KMS-11 (cell line): ENCODE results near the gene FSD1.

Experiments
- H2AFZ ChIP-seq: fragments of 200-600 bp; sonication (generic); 2 replicates; pipeline ENCODE4 v1.6.1; 2016; ENCODE audit warnings: antibody characterized with exemption, mixed run types, low read depth
- H3K27ac ChIP-seq: fragments of 200-600 bp; sonication (generic); 2 replicates; pipeline ENCODE4 v1.6.1; 2016; ENCODE audit warnings: mild to moderate bottlenecking, mixed run types
- H3K27me3 ChIP-seq: fragments of 200-600 bp; sonication (generic); 2 replicates; pipeline ENCODE4 v1.6.1; 2017; ENCODE audit warnings: mild to moderate bottlenecking, low read depth, mixed run types, moderate library complexity; ENCODE audit not compliant: insufficient read depth
- H3K36me3 ChIP-seq: fragments of 200-600 bp; sonication (generic); 2 replicates; pipeline ENCODE4 v1.6.1; 2017; ENCODE audit warnings: mild to moderate bottlenecking, mixed run types; ENCODE audit not compliant: insufficient read depth
- H3K4me1 ChIP-seq: fragments of 200-600 bp; sonication (generic); 2 replicates; pipeline ENCODE4 v1.6.1; 2016; ENCODE audit warnings: mild to moderate bottlenecking, low read depth, mixed run types; ENCODE audit not compliant: poor library complexity, severe bottlenecking
- H3K4me2 ChIP-seq: fragments of 200-600 bp; sonication (generic); 2 replicates; pipeline ENCODE4 v1.7.0; 2016; ENCODE audit warnings: mild to moderate bottlenecking, mixed run types
- H3K4me3 ChIP-seq: fragments of 200-600 bp; sonication (generic); IDR thresholded peaks from 2 replicates; pipeline ENCODE4 v1.6.1; 2017; ENCODE audit warnings: low read depth, low read length, mixed read lengths; ENCODE audit not compliant: insufficient read depth
- H3K79me2 ChIP-seq: fragments of 200-600 bp; sonication (generic); 2 replicates; pipeline ENCODE4 v1.6.1; 2016; ENCODE audit warnings: low read depth, mixed run types; ENCODE audit not compliant: insufficient read depth
- H3K9ac ChIP-seq: fragments of 200-600 bp; sonication (generic); 2 replicates; pipeline ENCODE4 v1.6.1; 2016; ENCODE audit warnings: mild to moderate bottlenecking, mixed run types
- H4K20me1 ChIP-seq: fragments of 200-600 bp; sonication (generic); 2 replicates; pipeline ENCODE4 v1.6.1; 2016; ENCODE audit warnings: mild to moderate bottlenecking, mixed run types; ENCODE audit not compliant: insufficient read depth
- CTCF ChIP-seq: fragments of 200-600 bp; sonication (generic); conservative IDR thresholded peaks from 2 replicates; pipeline ENCODE4 v1.6.1; 2017; ENCODE audit warnings: low read depth, mild to moderate bottlenecking, antibody characterized with exemption, low read length, moderate library complexity, mixed read lengths

FSD1 gene

GRCh38 chr19:4329858-4330257 lies 25.5 kb downstream of the FSD1 start:
- no peaks in the 10 kb centered on the region for H4K20me1 ChIP-seq
- no peaks in the 10 kb centered on the region for H3K36me3 ChIP-seq
- H3K27me3 ChIP-seq: no peaks in the 10 kb centered on the region
- no peak overlapping the region for H2AFZ ChIP-seq
- H3K9ac ChIP-seq: no peak overlapping the region
- H3K4me3 ChIP-seq: no peak overlapping the region
- no peak for TF ChIP-seq CTCF
- no peaks in the 10 kb centered on the region for H3K4me1 ChIP-seq
- H3K4me2 ChIP-seq: no peak overlapping the region
- H3K79me2 ChIP-seq: no peaks in the 10 kb centered on the region
- H3K27ac ChIP-seq: no peak overlapping the region

- H3K27ac ChIP-seq: no peak overlapping the region
- H3K4me2 ChIP-seq: no peak overlapping the region
- H3K79me2 ChIP-seq: no peaks in the 10 kb centered on the region
- no peaks in the 10 kb centered on the region for H3K36me3 ChIP-seq
- no peak for TF ChIP-seq CTCF
- no peak overlapping the region for H2AFZ ChIP-seq
- H3K4me1 ChIP-seq: no peaks in the 10 kb centered on the region
- H3K9ac ChIP-seq: no peak overlapping the region
- H3K27me3 ChIP-seq: no peaks in the 10 kb centered on the region
- no peaks in the 10 kb centered on the region for H4K20me1 ChIP-seq
- H3K4me3 ChIP-seq: no peak overlapping the region
Observed at GRCh38 chr19:4334929-4335570, 30.7 kb downstream of the FSD1 start.

- H2AFZ ChIP-seq: peak overlapping the region; percentile 75
Observed at GRCh38 chr19:4337906-4338440, 33.6 kb downstream of the FSD1 start.

More at GRCh38 chr19:4337906-4338440, 33.6 kb downstream of the FSD1 start:
- peak overlapping the region; percentile 18; the same call in 1 of the 2 replicates for H3K9ac ChIP-seq
- no peak for TF ChIP-seq CTCF
- H3K4me2 ChIP-seq: peak overlapping the region; percentile 51; the same call in 1 of the 2 replicates
- no peaks in the 10 kb centered on the region for H3K36me3 ChIP-seq
- no peaks in the 10 kb centered on the region for H3K79me2 ChIP-seq
- H4K20me1 ChIP-seq: no peaks in the 10 kb centered on the region
- no peak overlapping the region for H3K4me3 ChIP-seq
- no peak overlapping the region for H3K27ac ChIP-seq
- H3K27me3 ChIP-seq: no peaks in the 10 kb centered on the region
- no peaks in the 10 kb centered on the region for H3K4me1 ChIP-seq
